Measurements from ENCODE around the gene MRPS23. TPM values are rescaled to one million over a fixed set of nuclear protein-coding genes. Genes with fewer than 3 reads are reported as not detected.
A peak's percentile ranks its signal among the peaks of the same experiment; 100 is the strongest.

The MRPS23 gene
- total and polyA plus RNA-seq, 2 of the 13 experiments (the other 11 are each of a cell fraction or from before 2014, with no cell fraction given), result 63.2 to 181 TPM

DNA sequence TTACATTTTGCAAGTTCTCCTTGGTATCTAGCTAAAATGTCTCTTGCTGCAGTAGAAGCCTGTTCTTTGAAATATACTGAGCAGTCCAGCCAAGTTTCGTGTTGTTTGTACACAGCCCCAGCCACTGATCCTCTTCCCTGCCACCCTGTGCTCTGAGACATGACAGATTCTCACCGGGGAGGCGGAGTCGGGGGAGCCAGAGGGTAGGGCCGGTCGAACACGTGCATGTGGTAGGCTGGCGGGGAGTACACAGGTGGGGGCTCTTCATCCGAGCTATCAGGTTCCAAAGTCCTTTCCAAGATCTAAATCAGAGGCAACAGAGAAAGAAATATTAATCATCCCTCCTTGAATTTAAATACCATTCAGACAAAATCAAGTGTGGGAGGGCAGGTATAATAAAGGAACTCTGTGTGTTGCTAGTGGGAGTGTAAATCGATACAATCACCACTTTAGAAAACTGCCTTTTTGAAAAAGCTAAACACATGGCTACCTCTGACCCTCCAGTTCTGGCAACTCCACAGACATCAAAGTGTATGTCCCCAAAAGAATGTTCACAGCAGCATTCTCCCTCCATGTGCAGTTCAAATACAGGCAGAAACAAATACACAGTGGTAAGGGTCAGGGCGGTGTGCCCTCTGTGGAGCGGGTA is 29.7 kb upstream of the MRPS23 start (continued):
- TF ChIP-seq, protein P1, sequence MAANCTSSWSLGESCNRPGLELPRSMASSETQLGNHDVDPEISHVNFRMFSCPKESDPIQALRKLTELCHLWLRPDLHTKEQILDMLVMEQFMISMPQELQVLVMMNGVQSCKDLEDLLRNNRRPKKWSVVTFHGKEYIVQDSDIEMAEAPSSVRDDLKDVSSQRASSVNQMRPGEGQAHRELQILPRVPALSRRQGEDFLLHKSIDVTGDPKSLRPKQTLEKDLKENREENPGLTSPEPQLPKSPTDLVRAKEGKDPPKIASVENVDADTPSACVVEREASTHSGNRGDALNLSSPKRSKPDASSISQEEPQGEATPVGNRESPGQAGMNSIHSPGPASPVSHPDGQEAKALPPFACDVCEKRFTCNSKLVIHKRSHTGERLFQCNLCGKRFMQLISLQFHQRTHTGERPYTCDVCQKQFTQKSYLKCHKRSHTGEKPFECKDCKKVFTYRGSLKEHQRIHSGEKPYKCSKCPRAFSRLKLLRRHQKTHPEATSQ (CRISPR knock-in tag; IDR thresholded peaks at IDR 0.05; ENCODE audit: borderline replicate concordance), result no peak
- TF ChIP-seq ARHGAP35 (CRISPR knock-in tag; IDR thresholded peaks at IDR 0.05; ENCODE audit: borderline replicate concordance) (no peak), HOXA5 (CRISPR knock-in tag; IDR thresholded peaks at IDR 0.05) (no peak), HHEX (CRISPR knock-in tag; IDR thresholded peaks at IDR 0.05) (no peak), TARDBP (CRISPR knock-in tag; IDR thresholded peaks at IDR 0.05) (peak; percentile 24), BRCA1 (CRISPR knock-in tag; IDR thresholded peaks at IDR 0.05) (no peak), ZNF766 (CRISPR knock-in tag; IDR thresholded peaks at IDR 0.05; ENCODE audit: borderline replicate concordance) (no peak), MTF2 (CRISPR knock-in tag; IDR thresholded peaks at IDR 0.05; ENCODE audit: borderline replicate concordance) (no peak), CAMTA2 (CRISPR knock-in tag; IDR thresholded peaks at IDR 0.05; ENCODE audit: borderline replicate concordance) (no peak), TBX3 (IDR thresholded peaks at IDR 0.05; ENCODE audit: borderline replicate concordance) (peak; percentile 26; the same call in 1 of the 2 replicates), GABPB1 (CRISPR knock-in tag; IDR thresholded peaks at IDR 0.05) (0 out of 2 replicates have a peak, but pooled peaks have one; percentile 40), ZFP90 (CRISPR knock-in tag; IDR thresholded peaks at IDR 0.05; ENCODE audit: borderline replicate concordance) (no peak), RARG (CRISPR knock-in tag; IDR thresholded peaks at IDR 0.05; ENCODE audit: low read depth) (no peak), FOXO1 (CRISPR knock-in tag; IDR thresholded peaks at IDR 0.05) (no peak; the same call in 1 of the 2 replicates), MAFG (CRISPR knock-in tag; IDR thresholded peaks at IDR 0.05) (no peak)
- TF ChIP-seq, protein P2, sequence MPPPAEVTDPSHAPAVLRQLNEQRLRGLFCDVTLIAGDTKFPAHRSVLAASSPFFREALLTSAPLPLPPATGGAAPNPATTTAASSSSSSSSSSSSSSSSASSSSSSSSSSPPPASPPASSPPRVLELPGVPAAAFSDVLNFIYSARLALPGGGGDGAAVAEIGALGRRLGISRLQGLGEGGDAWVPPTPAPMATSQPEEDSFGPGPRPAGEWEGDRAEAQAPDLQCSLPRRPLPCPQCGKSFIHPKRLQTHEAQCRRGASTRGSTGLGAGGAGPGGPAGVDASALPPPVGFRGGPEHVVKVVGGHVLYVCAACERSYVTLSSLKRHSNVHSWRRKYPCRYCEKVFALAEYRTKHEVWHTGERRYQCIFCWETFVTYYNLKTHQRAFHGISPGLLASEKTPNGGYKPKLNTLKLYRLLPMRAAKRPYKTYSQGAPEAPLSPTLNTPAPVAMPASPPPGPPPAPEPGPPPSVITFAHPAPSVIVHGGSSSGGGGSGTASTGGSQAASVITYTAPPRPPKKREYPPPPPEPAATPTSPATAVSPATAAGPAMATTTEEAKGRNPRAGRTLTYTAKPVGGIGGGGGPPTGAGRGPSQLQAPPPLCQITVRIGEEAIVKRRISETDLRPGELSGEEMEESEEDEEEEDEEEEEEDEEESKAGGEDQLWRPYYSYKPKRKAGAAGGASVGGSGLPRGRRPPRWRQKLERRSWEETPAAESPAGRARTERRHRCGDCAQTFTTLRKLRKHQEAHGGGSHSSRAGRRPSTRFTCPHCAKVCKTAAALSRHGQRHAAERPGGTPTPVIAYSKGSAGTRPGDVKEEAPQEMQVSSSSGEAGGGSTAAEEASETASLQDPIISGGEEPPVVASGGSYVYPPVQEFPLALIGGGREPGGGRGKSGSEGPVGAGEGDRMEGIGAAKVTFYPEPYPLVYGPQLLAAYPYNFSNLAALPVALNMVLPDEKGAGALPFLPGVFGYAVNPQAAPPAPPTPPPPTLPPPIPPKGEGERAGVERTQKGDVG (CRISPR knock-in tag; IDR thresholded peaks at IDR 0.05; ENCODE audit: borderline replicate concordance), result no peak
- TF ChIP-seq, protein P3, sequence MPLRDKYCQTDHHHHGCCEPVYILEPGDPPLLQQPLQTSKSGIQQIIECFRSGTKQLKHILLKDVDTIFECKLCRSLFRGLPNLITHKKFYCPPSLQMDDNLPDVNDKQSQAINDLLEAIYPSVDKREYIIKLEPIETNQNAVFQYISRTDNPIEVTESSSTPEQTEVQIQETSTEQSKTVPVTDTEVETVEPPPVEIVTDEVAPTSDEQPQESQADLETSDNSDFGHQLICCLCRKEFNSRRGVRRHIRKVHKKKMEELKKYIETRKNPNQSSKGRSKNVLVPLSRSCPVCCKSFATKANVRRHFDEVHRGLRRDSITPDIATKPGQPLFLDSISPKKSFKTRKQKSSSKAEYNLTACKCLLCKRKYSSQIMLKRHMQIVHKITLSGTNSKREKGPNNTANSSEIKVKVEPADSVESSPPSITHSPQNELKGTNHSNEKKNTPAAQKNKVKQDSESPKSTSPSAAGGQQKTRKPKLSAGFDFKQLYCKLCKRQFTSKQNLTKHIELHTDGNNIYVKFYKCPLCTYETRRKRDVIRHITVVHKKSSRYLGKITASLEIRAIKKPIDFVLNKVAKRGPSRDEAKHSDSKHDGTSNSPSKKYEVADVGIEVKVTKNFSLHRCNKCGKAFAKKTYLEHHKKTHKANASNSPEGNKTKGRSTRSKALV (CRISPR knock-in tag; IDR thresholded peaks at IDR 0.05), result no peak
- TF ChIP-seq, protein P4, sequence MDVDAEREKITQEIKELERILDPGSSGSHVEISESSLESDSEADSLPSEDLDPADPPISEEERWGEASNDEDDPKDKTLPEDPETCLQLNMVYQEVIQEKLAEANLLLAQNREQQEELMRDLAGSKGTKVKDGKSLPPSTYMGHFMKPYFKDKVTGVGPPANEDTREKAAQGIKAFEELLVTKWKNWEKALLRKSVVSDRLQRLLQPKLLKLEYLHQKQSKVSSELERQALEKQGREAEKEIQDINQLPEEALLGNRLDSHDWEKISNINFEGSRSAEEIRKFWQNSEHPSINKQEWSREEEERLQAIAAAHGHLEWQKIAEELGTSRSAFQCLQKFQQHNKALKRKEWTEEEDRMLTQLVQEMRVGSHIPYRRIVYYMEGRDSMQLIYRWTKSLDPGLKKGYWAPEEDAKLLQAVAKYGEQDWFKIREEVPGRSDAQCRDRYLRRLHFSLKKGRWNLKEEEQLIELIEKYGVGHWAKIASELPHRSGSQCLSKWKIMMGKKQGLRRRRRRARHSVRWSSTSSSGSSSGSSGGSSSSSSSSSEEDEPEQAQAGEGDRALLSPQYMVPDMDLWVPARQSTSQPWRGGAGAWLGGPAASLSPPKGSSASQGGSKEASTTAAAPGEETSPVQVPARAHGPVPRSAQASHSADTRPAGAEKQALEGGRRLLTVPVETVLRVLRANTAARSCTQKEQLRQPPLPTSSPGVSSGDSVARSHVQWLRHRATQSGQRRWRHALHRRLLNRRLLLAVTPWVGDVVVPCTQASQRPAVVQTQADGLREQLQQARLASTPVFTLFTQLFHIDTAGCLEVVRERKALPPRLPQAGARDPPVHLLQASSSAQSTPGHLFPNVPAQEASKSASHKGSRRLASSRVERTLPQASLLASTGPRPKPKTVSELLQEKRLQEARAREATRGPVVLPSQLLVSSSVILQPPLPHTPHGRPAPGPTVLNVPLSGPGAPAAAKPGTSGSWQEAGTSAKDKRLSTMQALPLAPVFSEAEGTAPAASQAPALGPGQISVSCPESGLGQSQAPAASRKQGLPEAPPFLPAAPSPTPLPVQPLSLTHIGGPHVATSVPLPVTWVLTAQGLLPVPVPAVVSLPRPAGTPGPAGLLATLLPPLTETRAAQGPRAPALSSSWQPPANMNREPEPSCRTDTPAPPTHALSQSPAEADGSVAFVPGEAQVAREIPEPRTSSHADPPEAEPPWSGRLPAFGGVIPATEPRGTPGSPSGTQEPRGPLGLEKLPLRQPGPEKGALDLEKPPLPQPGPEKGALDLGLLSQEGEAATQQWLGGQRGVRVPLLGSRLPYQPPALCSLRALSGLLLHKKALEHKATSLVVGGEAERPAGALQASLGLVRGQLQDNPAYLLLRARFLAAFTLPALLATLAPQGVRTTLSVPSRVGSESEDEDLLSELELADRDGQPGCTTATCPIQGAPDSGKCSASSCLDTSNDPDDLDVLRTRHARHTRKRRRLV (CRISPR knock-in tag; IDR thresholded peaks at IDR 0.05), result no peak; the same call in 1 of the 2 replicates

Data from HepG2 (cell line).